Measurements from ENCODE around the gene BTBD18. TPM values are rescaled to one million over a fixed set of nuclear protein-coding genes. Genes with fewer than 3 reads are reported as not detected.
A peak's percentile ranks its signal among the peaks of the same experiment; 100 is the strongest.

Gene BTBD18, protein sequence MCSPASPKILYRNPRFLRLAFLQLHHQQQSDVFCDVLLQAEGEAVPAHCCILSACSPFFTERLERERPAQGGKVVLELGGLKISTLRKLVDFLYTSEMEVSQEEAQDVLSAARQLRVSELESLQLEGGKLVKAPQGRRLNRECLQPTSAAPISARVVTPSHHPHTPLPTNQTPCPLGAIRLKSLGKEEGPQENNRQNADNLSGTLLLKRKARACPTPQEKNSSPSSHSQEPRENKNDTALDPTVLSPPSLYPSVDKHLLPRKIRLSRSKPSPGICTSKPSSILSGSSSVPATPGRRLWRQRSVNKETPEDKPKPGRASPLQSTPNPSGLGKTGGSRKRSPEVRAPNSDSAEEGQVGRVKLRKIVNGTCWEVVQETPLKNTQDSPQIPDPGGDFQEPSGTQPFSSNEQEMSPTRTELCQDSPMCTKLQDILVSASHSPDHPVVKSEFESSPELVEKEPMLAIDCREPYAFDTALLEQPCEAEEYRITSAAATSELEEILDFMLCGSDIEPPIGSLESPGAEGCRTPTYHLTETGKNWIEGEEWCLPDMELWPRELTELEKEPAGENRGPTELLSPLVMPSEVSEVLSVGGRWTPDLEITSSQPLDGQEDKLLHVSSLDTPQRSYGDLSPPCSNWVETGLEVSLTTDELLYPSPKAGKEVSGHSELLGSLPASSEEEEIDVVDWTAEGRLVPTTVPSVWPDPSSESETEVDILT
- not detected in 2 replicates for total RNA-seq
- 0.24 and 0.39 TPM in 2 replicates for polyA plus RNA-seq

DNA sequence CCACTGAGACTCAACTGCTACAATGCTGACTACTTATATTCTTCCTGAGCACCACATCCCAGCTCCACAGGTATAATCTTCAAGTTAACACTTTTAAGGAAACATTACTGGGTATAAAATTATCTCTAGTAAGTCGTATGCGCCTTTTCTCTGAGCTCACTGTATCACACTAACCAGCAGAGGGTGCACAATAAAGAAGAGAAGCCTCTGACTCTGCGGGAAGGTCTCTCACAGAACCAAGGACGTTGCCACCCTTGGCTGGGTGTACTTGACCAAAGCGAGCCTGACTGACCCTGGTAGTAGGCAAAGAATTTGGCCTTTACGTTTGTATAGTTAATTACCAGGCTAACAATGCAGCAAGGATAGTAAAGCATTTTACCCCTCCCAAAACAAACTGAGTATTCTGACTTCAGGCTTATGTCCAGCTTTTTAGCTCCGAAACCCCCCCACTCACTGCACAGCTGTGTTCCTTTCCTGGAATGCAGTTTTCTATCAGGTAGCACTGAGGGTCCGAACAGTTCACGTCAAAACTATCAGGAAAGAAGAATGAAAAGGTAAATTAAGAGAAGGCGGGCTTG lies at the start of gene BTBD18:
BTBD18 (minus strand) TSS at position 144 of the 578 bp plus-strand sequence. CDS start 631 bp downstream, outside the sequence.
- Histone ChIP-seq H3K9me3 (ENCODE audit: low read depth) (no peaks in the 10 kb centered on the region), H3K9me2 (replicated peaks; ENCODE audit: insufficient read depth) (no peaks in the 10 kb centered on the region), H3K4me3 (no peak within 1 kb of the TSS), H3K27me3 (no peaks in the 10 kb centered on the region), H2AFZ (no peak within 1 kb of the TSS), H3K4me1 (ENCODE audit: insufficient read depth) (peaks cover 7% of the 10 kb centered on the region), H3K79me2 (no peaks in the 10 kb centered on the region), H3K27ac (no peak within 1 kb of the TSS), H3K36me3 (replicated peaks; ENCODE audit: insufficient read depth, low read depth) (no peaks in the 10 kb centered on the region), H4K20me1 (ENCODE audit: insufficient read depth, poor library complexity, severe bottlenecking) (no peaks in the 10 kb centered on the region), H3K4me2 (no peak within 1 kb of the TSS)
- WGBS (ENCODE audit: low lambda C conversion rate, missing lambda C conversion rate): 39% methylated on average over 10 of the region's 10 CpGs
- peak; percentile 71 for DNase-seq (ENCODE audit: low spot score)
- TF ChIP-seq EZH2phosphoT487 (IDR thresholded peaks at IDR 0.05; ENCODE audit: low read depth, severe bottlenecking, unreplicated experiment) (no peak), EZH2 (IDR thresholded peaks at IDR 0.05; ENCODE audit: borderline replicate concordance) (no peak)
- TF ChIP-seq, protein P1, sequence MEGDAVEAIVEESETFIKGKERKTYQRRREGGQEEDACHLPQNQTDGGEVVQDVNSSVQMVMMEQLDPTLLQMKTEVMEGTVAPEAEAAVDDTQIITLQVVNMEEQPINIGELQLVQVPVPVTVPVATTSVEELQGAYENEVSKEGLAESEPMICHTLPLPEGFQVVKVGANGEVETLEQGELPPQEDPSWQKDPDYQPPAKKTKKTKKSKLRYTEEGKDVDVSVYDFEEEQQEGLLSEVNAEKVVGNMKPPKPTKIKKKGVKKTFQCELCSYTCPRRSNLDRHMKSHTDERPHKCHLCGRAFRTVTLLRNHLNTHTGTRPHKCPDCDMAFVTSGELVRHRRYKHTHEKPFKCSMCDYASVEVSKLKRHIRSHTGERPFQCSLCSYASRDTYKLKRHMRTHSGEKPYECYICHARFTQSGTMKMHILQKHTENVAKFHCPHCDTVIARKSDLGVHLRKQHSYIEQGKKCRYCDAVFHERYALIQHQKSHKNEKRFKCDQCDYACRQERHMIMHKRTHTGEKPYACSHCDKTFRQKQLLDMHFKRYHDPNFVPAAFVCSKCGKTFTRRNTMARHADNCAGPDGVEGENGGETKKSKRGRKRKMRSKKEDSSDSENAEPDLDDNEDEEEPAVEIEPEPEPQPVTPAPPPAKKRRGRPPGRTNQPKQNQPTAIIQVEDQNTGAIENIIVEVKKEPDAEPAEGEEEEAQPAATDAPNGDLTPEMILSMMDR (IDR thresholded peaks at IDR 0.05; ENCODE audit: poor library complexity): peak; percentile 61

DNA sequence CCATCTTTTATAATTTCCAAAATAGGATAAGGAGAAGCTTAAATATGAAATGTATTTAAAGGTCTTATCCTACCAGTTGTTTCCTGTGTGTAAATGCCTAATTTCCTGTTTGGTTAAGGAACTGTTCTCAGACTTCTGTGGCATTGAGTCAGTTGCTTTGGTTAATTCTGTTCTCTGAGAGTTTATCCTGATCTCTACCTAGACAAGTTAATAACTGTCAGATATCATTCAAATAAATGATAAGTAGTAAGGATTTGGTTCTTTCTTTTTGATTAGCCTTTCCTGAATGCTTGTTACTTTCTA lies 49.5 kb upstream of the BTBD18 start:
- no peak for TF ChIP-seq EZH2 (IDR thresholded peaks at IDR 0.05; ENCODE audit: borderline replicate concordance)
- TF ChIP-seq EZH2phosphoT487 (IDR thresholded peaks at IDR 0.05; ENCODE audit: low read depth, severe bottlenecking, unreplicated experiment): no peak
- TF ChIP-seq, protein P1 (IDR thresholded peaks at IDR 0.05; ENCODE audit: poor library complexity): no peak
- Histone ChIP-seq H3K27me3 (no peaks in the 10 kb centered on the region), H3K4me2 (no peak overlapping the region), H3K36me3 (replicated peaks; ENCODE audit: insufficient read depth, low read depth) (peaks cover 8% of the 10 kb centered on the region), H3K79me2 (peaks cover 78% of the 10 kb centered on the region), H4K20me1 (ENCODE audit: insufficient read depth, poor library complexity, severe bottlenecking) (peaks cover 10% of the 10 kb centered on the region), H3K27ac (no peak overlapping the region), H3K4me1 (ENCODE audit: insufficient read depth) (peaks cover 21% of the 10 kb centered on the region), H3K9me3 (ENCODE audit: low read depth) (no peaks in the 10 kb centered on the region), H2AFZ (no peak overlapping the region), H3K4me3 (no peak overlapping the region), H3K9me2 (replicated peaks; ENCODE audit: insufficient read depth) (no peaks in the 10 kb centered on the region)
- DNase-seq (ENCODE audit: low spot score): no peak

DNA sequence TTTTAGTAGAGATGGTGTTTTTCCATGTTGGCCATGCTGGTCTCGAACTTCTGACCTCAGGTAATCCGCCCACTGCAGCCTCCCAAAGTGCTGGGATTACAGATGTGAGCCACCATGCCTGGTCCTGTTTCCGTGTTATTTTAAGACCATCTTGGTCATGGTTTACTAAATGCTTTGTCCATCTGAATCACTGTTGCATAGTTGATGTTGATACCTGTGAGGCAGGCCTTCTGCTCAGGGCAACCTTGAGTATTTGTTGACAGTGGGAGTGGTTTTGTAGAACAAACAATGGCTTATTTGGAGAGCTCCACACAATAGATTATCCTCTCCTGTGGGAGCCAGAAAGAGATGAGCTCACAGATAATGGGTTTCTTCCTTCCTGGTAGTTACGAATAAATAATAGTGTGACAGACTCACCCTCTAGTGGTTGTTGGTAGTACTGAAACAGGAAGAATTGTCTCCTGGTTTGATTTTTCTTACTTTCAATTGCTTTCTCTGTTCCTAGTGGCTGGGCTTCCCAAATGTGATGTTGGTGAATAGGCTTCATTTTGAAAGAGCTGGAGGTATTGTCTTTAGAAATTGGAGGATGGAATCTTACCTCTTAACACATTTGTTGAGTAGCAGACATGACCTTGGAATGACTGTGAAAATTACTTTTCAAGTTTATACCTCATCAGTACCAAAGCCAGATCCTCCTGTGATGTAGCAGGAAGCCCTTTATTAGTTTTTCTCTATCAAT lies 49.0 kb upstream of the BTBD18 start:
- H3K36me3 ChIP-seq (replicated peaks; ENCODE audit: insufficient read depth, low read depth): peaks cover 8% of the 10 kb centered on the region
- H2AFZ ChIP-seq: no peak overlapping the region
- H3K9me3 ChIP-seq (ENCODE audit: low read depth): no peaks in the 10 kb centered on the region
- peaks cover 79% of the 10 kb centered on the region for H3K79me2 ChIP-seq
- no peaks in the 10 kb centered on the region for H3K27me3 ChIP-seq
- no peaks in the 10 kb centered on the region for H3K9me2 ChIP-seq (replicated peaks; ENCODE audit: insufficient read depth)
- peaks cover 21% of the 10 kb centered on the region for H3K4me1 ChIP-seq (ENCODE audit: insufficient read depth)
- peak; percentile 82 for DNase-seq (ENCODE audit: low spot score)
- H3K4me2 ChIP-seq: no peak overlapping the region
- 53% methylated on average over 4 of the region's 4 CpGs for WGBS (ENCODE audit: low lambda C conversion rate, missing lambda C conversion rate)
- no peak for TF ChIP-seq EZH2phosphoT487 (IDR thresholded peaks at IDR 0.05; ENCODE audit: low read depth, severe bottlenecking, unreplicated experiment)
- TF ChIP-seq, protein P1 (IDR thresholded peaks at IDR 0.05; ENCODE audit: poor library complexity): peak; percentile 93
- no peak for TF ChIP-seq EZH2 (IDR thresholded peaks at IDR 0.05; ENCODE audit: borderline replicate concordance)
- H3K27ac ChIP-seq: peak overlapping the region; percentile 90
- H3K4me3 ChIP-seq: no peak overlapping the region
- peaks cover 10% of the 10 kb centered on the region for H4K20me1 ChIP-seq (ENCODE audit: insufficient read depth, poor library complexity, severe bottlenecking)
